ENCODE data around the gene B3GLCT. TPM values are rescaled to one million over a fixed set of nuclear protein-coding genes. Genes with fewer than 3 reads are reported as not detected.
A peak's percentile ranks its signal among the peaks of the same experiment; 100 is the strongest.

B3GLCT gene
- total RNA-seq, 2 donors from 2014 or later = 3.1 to 3.2 TPM

GRCh38 chr13:31227870-31228269 is 28.1 kb downstream of the B3GLCT start:
- no peak for ATAC-seq
- no peaks in the 10 kb centered on the region for H3K36me3 Mint-ChIP-seq

GRCh38 chr13:31234729-31235128 is 35.0 kb downstream of the B3GLCT start:
- ATAC-seq = no peak
- no peaks in the 10 kb centered on the region for H3K36me3 Mint-ChIP-seq
- H3K27ac Mint-ChIP-seq = no peak overlapping the region
- H3K9me3 Mint-ChIP-seq = no peaks in the 10 kb centered on the region
- DNase-seq (ENCODE audit: low spot score in 2 of 2) = no peak

More at GRCh38 chr13:31227870-31228269, 28.1 kb downstream of the B3GLCT start:
- DNase-seq (ENCODE audit: low spot score in 2 of 2) = no peak
- no peak overlapping the region for H3K27ac Mint-ChIP-seq
- no peaks in the 10 kb centered on the region for H3K9me3 Mint-ChIP-seq

GRCh38 chr13:31236211-31236786 is 36.5 kb downstream of the B3GLCT start:
- Mint-ChIP-seq H3K36me3 (no peaks in the 10 kb centered on the region), H3K27ac (no peak overlapping the region), H3K9me3 (no peaks in the 10 kb centered on the region)
- ATAC-seq (no peak), DNase-seq (ENCODE audit: low spot score in 2 of 2) (no peak)

GRCh38 chr13:31240921-31241320 is 41.1 kb downstream of the B3GLCT start:
- Mint-ChIP-seq H3K27ac (no peak overlapping the region), H3K36me3 (no peaks in the 10 kb centered on the region), H3K9me3 (no peaks in the 10 kb centered on the region)
- DNase-seq (ENCODE audit: low spot score in 2 of 2) (no peak), ATAC-seq (no peak)

- no peak overlapping the region for H3K27ac Mint-ChIP-seq
- no peaks in the 10 kb centered on the region for H3K36me3 Mint-ChIP-seq
- ATAC-seq = no peak
- no peak for DNase-seq (ENCODE audit: low spot score in 2 of 2)
- no peaks in the 10 kb centered on the region for H3K9me3 Mint-ChIP-seq
Measured at GRCh38 chr13:31242367-31242766, 42.6 kb downstream of the B3GLCT start.

GRCh38 chr13:31242916-31243315 is 43.1 kb downstream of the B3GLCT start:
- no peak for DNase-seq (ENCODE audit: low spot score in 2 of 2)
- no peaks in the 10 kb centered on the region for H3K36me3 Mint-ChIP-seq
- ATAC-seq = no peak
- no peak overlapping the region for H3K27ac Mint-ChIP-seq
- H3K9me3 Mint-ChIP-seq = no peaks in the 10 kb centered on the region

GRCh38 chr13:31245598-31246373 is 46.0 kb downstream of the B3GLCT start:
- ATAC-seq = no peak
- Mint-ChIP-seq H3K9me3 (no peaks in the 10 kb centered on the region), H3K27ac (no peak overlapping the region), H3K36me3 (peaks cover under 1 to 2% of the 10 kb centered on the region in 2 donors)
- no peak for DNase-seq (ENCODE audit: low spot score in 2 of 2)

- DNase-seq (ENCODE audit: low spot score in 2 of 2) = no peak
- ATAC-seq = no peak
- Mint-ChIP-seq H3K27ac (no peak overlapping the region), H3K36me3 (peaks cover 11 to 12% of the 10 kb centered on the region in 2 donors), H3K9me3 (peaks cover 5 to 7% of the 10 kb centered on the region in 2 donors)
Measured at GRCh38 chr13:31246918-31247317, 47.1 kb downstream of the B3GLCT start.

GRCh38 chr13:31248361-31248760 is 48.6 kb downstream of the B3GLCT start:
- H3K36me3 Mint-ChIP-seq = peaks cover 18 to 19% of the 10 kb centered on the region in 2 donors
- ATAC-seq = no peak
- peaks cover 12 to 18% of the 10 kb centered on the region in 2 donors for H3K9me3 Mint-ChIP-seq
- no peak for DNase-seq (ENCODE audit: low spot score in 2 of 2)
- H3K27ac Mint-ChIP-seq = no peak overlapping the region

GRCh38 chr13:31248965-31249539 is 49.3 kb downstream of the B3GLCT start:
- no peak overlapping the region for H3K27ac Mint-ChIP-seq
- peaks cover 12 to 18% of the 10 kb centered on the region in 2 donors for H3K9me3 Mint-ChIP-seq
- DNase-seq (ENCODE audit: low spot score in 2 of 2) = no peak
- no peak for ATAC-seq
- peaks cover 18 to 19% of the 10 kb centered on the region in 2 donors for H3K36me3 Mint-ChIP-seq

- ATAC-seq (no peak), DNase-seq (ENCODE audit: low spot score in 2 of 2) (no peak)
Measured at GRCh38 chr13:31250435-31250834, 50.7 kb downstream of the B3GLCT start.

GRCh38 chr13:31261241-31261640 is 61.5 kb downstream of the B3GLCT start:
- no peak overlapping the region for H3K27ac Mint-ChIP-seq
- ATAC-seq (no peak), DNase-seq (ENCODE audit: low spot score in 2 of 2) (no peak)
- peaks cover 0 to 34% of the 10 kb centered on the region in 2 donors for H3K36me3 Mint-ChIP-seq
- no peaks in the 10 kb centered on the region for H3K9me3 Mint-ChIP-seq

More at GRCh38 chr13:31250435-31250834, 50.7 kb downstream of the B3GLCT start:
- Mint-ChIP-seq H3K9me3 (peaks cover 12 to 21% of the 10 kb centered on the region in 2 donors), H3K36me3 (peaks cover 18 to 19% of the 10 kb centered on the region in 2 donors), H3K27ac (no peak overlapping the region)

- no peak for ATAC-seq
Measured at GRCh38 chr13:31263346-31263745, 63.6 kb downstream of the B3GLCT start.

GRCh38 chr13:31264151-31264550 is 64.4 kb downstream of the B3GLCT start:
- Mint-ChIP-seq H3K27ac (no peak overlapping the region), H3K9me3 (no peaks in the 10 kb centered on the region), H3K36me3 (peaks cover 0 to 36% of the 10 kb centered on the region in 2 donors)
- DNase-seq (ENCODE audit: low spot score in 2 of 2) (no peak), ATAC-seq (no peak)

More at GRCh38 chr13:31263346-31263745, 63.6 kb downstream of the B3GLCT start:
- no peak for DNase-seq (ENCODE audit: low spot score in 2 of 2)
- peak overlapping the region in 1 of 2 donors; percentile 23 for H3K27ac Mint-ChIP-seq
- H3K9me3 Mint-ChIP-seq = no peaks in the 10 kb centered on the region
- peaks cover 0 to 34% of the 10 kb centered on the region in 2 donors for H3K36me3 Mint-ChIP-seq

GRCh38 chr13:31267126-31267784 is 67.5 kb downstream of the B3GLCT start:
- H3K27ac Mint-ChIP-seq = no peak overlapping the region
- peaks cover 0 to 41% of the 10 kb centered on the region in 2 donors for H3K36me3 Mint-ChIP-seq
- H3K9me3 Mint-ChIP-seq = no peaks in the 10 kb centered on the region
- no peak for DNase-seq (ENCODE audit: low spot score in 2 of 2)
- ATAC-seq = no peak

- DNase-seq (ENCODE audit: low spot score in 2 of 2) (no peak), ATAC-seq (no peak)
- Mint-ChIP-seq H3K36me3 (peaks cover 26 to 59% of the 10 kb centered on the region in 2 donors), H3K27ac (no peak overlapping the region), H3K9me3 (peaks cover 6 to 8% of the 10 kb centered on the region in 2 donors)
Measured at GRCh38 chr13:31274390-31274789, 74.6 kb downstream of the B3GLCT start.

- DNase-seq (ENCODE audit: low spot score in 2 of 2) (no peak), ATAC-seq (no peak)
- peaks cover 28 to 55% of the 10 kb centered on the region in 2 donors for H3K36me3 Mint-ChIP-seq
- H3K9me3 Mint-ChIP-seq = peaks cover 7 to 9% of the 10 kb centered on the region in 2 donors
- no peak overlapping the region for H3K27ac Mint-ChIP-seq
Measured at GRCh38 chr13:31276421-31276820, 76.6 kb downstream of the B3GLCT start.

All from activated naive CD4-positive, alpha-beta T cell treated with anti-CD3 and anti-CD28 coated beads, Interleukin-2, amount 50 U/mL, for 72 hours (primary cell).